HUDEP-2 (cell line): ENCODE measurements around the gene TRPC4AP.
A peak's percentile ranks its signal among the peaks of the same experiment; 100 is the strongest.

Experiments used
- DNase-seq, 76 experiments: peaks; one replicate each; lab custom pipeline; 2025; ENCODE audit not compliant: unreplicated experiment in 76 of 76; lab: John Stamatoyannopoulos, UW

Gene TRPC4AP

DNA sequence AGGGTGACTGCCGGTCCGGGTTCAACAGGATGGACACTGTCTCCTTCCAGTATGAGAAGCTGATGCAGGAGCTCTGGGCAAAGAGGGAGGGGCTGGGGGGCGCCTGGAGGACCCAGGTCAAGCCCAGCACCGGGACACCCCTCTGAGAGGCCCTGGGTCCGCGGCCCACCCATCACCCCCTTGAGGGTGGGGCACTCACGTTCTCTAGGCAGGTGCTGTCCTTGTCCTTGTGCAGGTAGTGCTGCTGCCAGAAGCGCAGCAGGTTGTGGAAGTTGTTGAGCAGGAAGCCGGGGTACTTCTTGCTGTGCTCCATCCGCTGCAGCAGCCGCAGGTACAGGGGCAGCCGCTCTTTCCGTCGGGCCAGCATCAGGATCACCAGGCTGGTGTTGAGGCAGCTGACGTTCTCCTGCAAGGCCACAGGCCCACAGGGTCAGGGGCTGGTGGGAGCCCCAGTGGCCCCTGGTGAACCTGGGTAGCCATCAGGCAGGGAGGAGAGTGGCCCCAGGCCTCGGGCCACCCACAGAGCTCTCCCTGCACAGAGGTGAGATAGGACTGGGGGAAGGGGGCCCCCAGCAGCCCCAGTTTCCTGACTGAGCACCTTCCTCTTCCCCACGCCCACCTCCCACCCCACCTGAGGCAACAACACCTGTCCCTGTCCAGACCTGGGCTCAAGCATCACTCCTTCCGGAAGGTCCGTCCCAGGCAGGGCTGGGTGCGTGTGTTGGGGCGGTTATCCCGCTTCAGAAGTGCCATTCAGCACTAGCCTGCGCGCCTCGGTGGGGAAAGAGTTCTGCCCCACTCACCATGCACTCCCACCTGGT lies 89.2 kb downstream of the TRPC4AP start:
- no peak for DNase-seq

DNA sequence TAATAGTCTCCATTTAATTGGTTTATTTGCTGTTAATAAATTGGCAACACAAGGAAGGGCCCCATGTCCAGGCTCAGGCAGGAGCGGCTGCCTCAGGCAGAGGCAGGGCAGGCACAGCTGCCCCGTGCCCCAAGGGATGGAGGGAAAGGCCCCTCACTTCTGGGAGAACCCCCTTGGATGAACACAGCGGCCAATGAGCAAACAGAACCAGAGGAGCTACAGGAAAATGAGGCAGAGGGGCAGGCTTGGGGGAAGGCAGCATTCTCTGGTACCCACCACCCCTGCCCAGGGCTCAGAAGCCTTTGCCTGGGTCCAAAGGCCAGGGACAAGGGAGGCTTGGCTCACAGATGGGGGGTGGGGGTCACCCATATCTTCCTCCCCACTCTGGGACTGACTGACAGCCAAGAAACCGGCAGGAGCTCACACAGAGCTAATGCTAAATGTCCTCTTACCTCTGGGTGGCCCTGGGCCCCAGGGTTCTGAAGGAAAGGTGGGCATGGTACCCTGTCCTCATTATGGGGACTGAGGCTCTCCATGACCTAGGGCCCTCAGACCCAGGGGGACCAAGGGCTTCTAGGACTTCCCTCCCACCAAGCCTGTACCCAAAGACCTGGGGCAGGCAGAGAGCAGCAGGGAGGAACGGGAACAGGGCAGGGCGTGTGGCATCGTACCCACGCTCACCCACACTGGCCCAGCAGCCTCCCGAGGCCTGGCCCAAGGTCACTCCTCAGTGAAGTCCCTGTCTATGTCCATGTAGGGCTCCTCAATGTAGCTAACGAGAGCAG lies 90.0 kb downstream of the TRPC4AP start:
- DNase-seq, result no peak

DNA sequence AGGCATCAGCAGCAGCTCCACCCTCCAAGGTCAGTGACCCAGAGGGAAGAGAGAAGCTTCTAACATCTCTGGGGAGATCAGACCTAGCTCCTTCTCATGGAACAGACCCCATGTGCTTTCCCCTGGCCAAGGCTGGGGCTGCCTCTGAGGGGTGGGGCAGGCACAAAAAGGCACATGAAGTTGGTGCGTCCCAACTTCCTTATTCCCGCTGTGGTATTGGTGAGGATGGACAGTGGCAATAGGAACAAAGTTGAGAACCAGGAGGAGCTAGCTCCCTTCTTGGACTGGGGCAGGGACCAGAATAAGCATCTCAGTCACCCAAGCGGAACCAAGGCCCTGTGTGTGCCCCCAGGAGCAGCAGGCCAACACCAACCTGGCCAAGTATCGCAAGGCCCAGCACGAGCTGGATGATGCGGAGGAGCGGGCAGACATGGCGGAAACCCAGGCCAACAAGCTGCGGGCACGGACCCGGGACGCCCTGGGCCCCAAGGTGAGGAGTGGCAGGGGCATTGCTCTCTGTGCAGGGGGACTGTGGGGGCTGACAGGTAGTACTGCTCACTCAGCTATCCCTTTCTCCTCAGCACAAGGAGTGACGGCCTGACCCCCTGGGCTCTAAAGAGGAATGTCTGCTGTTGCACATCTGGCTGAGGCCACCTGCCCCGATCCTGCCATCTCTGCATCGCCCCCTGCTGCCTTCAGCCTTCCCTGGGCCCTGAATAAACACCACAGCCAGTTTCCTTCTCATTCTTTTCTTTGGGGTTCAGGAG lies 90.8 kb downstream of the TRPC4AP start:
- peak in 6 of 76 experiments; percentile 3 to 21 (median 13) for DNase-seq

DNA sequence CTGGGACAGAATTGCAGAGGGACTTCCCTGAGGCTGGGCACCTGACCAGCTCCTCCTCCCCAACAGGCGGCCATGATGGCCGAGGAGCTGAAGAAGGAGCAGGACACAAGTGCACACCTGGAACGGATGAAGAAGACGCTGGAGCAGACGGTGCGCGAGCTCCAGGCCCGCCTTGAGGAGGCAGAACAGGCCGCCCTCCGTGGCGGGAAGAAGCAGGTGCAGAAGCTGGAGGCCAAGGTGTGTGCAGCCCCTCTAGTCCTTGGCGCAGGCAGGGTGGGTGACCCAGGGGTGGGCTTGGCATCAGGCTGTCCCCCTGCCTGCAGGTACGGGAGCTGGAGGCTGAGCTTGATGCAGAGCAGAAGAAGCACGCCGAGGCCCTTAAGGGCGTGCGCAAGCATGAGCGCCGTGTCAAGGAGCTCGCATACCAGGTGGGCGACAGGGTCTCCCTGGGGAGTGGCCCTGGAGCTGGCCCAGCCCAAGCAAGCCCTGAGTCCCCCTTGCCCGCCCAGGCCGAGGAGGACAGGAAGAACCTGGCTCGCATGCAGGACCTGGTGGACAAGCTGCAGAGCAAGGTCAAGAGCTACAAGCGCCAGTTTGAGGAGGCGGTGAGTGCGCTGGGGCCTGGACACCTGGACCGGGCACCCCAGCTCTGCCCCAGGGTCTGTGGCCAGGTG lies 91.5 kb downstream of the TRPC4AP start:
- no peak for DNase-seq

DNA sequence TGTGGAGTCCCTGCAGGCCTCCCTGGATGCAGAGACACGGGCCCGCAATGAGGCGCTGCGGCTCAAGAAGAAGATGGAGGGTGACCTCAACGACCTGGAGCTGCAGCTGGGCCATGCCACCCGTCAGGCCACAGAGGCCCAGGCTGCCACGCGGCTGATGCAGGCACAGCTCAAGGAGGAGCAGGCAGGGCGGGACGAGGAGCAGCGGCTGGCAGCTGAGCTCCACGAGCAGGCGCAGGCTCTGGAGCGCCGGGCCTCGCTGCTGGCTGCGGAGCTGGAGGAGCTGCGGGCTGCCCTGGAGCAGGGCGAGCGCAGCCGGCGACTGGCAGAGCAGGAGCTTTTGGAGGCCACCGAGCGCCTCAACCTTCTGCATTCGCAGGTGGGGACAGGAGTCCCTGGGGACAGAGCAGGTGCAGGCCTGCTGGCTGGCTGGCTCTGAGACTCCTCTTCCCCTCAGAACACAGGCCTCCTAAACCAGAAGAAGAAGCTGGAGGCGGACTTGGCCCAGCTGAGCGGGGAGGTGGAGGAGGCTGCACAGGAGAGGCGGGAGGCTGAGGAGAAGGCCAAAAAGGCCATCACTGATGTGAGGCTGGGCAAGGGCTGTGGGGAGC lies 92.2 kb downstream of the TRPC4AP start:
- no peak for DNase-seq

DNA sequence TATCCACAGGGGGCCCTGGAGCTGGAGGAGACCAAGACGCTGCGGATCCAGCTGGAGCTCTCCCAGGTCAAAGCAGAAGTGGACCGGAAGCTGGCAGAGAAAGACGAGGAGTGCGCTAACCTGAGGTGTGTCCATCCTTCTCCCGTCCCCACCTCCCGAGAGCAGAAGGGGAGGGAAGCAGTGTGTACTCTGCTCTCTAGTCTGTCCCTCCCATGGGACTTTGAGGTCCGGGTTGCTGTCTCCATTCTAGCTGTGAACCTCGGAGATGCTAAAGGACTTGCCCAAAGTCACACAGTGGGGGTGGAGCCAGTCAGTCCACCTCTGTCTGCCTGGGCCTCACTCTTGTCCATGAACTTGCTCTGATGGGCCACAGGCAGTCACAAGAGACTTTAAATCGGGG lies 92.8 kb downstream of the TRPC4AP start:
- DNase-seq, result no peak

DNA sequence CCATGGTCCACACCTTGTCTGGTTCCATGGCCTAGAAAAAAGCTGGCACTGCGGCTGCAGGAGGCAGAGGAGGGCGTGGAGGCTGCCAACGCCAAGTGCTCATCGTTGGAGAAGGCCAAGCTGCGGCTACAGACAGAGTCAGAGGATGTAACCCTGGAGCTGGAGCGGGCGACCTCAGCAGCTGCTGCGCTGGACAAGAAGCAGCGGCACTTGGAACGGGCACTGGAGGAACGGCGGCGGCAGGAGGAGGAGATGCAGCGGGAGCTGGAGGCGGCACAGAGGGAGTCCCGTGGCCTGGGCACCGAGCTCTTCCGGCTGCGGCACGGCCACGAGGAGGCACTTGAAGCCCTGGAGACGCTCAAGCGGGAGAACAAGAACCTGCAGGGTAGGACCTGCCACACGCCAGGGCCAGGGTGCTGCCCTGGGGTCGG lies 93.6 kb downstream of the TRPC4AP start:
- no peak for DNase-seq

DNA sequence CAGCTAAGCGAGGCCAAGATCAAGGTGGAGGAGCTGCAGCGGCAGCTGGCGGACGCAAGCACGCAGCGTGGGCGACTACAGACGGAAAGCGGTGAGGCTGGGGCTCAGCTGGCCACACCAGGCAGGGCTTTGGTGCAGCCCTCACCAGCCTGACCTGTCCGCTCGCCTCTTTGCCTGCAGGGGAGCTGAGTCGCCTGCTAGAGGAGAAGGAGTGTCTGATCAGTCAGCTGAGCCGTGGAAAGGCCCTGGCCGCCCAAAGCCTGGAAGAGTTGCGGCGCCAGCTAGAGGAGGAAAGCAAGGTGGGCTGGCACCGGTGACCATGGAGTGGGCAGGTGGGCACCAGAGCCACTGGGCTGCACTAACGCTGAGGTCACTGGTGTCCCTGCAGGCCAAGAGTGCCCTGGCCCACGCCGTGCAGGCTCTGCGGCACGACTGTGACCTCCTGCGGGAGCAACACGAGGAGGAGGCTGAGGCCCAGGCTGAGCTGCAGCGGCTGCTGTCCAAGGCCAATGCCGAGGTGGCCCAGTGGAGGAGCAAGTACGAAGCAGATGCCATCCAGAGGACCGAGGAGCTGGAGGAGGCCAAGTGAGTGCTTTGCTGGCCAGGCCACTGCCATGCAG lies 94.2 kb downstream of the TRPC4AP start:
- DNase-seq, result no peak

DNA sequence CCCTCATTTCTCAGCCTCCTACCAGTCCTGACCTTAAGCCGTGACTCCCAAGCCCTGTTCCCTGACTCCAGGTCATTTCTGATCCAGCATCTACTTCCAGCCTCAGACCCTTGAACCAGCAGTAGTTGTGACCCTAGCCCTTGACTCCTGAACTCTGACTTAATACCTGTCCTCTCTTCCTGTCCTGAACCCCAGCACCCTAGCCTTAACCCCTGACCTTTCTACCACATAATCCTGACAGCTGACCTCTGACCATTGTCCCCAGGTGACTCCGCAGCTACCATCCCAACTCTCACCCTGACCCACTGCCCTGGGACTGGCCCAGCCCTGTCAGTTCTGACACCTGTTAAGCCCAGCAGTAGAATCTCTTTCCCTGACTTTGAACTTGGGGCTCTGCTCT lies 94.8 kb downstream of the TRPC4AP start:
- no peak for DNase-seq

DNA sequence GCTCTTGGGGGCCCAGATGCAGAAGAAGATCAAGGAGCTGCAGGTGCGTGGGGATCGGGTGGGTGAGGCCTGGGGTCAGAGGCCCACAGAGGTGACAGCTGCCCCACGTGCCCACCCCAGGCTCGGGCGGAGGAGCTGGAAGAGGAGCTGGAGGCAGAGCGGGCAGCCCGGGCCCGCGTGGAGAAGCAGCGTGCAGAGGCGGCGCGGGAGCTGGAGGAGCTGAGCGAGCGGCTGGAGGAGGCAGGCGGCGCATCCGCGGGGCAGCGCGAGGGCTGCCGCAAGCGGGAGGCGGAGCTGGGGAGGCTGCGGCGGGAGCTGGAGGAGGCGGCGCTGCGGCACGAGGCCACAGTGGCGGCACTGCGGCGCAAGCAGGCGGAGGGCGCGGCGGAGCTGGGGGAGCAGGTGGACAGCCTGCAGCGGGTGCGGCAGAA lies 95.5 kb downstream of the TRPC4AP start:
- DNase-seq, result no peak

DNA sequence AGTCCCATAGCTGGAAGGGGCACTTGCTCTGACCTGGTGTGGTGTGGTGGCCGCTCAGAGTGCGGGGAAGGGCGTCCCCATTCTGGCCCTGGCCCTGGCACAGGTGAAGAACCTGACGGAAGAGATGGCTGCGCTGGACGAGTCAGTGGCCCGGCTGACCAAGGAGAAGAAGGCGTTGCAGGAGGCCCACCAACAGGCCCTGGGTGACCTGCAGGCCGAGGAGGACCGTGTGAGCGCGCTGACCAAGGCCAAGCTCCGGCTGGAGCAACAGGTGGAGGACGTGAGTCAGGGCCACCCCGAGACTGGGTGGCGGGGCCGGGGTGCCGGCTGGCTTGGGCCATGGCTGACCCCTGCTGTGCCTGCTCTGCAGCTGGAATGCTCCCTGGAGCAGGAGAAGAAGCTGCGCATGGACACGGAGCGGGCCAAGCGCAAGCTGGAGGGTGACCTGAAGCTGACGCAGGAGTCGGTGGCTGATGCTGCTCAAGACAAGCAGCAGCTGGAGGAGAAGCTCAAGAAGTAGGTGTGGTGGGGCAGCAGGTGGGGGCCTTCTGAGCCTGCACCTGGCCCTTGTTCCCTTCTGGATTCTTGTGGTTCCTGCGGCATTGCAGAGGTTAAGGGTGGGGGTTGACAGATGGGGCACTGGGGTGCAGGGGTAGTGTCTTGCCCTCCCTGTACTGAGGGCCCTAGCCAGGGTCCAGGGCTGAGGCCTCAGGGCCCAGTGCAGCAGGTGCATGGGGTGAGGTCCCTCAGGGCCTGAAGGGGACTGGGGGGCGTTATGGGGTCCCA lies 96.2 kb downstream of the TRPC4AP start:
- no peak for DNase-seq

DNA sequence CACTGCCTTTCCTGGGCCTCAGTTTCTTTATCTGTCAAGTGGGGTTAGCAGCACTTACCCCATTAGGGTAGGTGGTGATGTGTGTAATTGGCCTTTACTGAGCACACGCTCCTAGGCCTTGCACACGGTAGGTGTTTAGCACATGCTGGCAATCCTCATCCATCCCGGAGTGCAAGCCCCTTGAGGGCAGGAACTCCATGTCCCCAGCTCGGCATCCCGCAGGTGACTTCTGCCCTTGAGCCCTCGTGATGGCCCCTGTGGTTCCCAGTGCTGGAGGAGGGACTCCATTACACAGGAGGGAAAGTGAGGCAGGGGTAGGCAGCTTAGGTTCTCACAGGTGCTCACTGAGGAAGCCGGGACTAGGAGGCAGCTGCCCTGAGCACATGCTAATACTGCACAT lies 96.9 kb downstream of the TRPC4AP start:
- no peak for DNase-seq

DNA sequence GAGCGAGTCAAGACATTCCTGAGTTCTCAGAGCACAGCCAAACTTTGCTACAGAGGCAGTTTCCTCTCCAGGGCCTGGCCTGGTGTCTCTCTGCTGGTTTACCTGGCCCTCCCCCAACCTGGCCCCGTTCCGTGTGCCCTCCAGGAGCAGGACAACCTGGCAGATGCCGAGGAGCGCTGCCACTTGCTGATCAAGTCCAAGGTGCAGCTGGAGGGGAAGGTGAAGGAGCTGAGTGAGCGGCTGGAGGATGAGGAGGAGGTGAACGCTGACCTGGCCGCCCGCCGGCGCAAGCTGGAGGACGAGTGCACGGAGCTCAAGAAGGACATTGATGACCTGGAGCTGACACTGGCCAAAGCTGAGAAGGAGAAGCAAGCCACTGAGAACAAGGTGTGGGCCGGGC lies 97.4 kb downstream of the TRPC4AP start:
- DNase-seq, result no peak

DNA sequence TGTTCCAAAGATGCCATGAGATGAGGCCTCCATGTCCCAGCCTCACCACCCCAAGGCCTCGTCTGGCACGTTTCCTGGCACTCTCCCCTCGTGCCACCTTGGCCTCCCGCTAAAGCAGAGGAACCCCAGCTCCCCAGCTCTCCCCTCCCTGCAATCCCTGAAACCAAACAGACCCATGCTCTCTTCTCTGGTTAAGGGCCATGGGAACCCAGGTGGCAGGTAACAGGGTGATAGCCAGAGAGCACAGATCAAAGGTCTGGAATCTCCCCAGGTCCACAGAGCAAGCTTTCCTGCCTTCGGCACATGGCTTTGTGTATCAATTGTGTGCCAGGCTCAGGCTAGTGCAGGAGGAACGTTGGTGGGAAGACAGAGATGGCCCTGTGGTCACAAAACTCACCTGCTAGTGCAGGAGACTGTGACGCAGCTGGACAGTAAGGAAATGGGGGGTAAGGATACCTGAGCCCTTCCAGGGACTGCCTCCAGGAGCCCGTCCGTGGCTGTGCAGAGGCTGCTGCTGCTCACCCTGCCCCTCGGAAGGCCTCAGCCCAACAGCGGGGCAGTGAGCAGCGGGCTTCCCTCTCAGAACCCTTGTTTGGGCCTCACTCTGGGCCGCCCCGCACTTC lies 98.0 kb downstream of the TRPC4AP start:
- no peak for DNase-seq

DNA sequence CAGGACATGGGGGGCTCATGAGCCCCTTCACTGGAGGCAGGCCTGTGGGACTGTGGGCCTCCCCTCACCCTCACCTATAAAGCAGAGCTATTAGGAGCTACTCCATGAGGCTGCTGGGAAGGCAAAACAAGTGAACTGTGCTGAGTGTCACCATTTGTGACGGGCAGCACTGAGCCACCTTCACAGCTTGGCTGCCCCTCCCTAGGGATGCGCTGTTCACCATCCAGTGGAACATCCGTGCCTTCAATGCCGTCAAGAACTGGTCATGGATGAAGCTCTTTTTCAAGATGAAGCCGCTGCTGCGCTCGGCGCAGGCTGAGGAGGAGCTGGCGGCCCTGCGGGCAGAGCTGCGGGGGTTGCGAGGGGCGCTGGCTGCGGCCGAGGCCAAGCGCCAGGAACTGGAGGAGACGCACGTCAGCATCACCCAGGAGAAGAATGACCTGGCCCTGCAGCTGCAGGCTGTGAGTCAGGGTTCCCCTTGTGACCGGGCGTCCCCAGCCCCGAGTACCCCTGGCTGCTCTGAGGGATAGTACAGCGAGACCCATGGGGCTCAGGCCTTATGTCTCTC lies 98.6 kb downstream of the TRPC4AP start:
- no peak for DNase-seq

DNA sequence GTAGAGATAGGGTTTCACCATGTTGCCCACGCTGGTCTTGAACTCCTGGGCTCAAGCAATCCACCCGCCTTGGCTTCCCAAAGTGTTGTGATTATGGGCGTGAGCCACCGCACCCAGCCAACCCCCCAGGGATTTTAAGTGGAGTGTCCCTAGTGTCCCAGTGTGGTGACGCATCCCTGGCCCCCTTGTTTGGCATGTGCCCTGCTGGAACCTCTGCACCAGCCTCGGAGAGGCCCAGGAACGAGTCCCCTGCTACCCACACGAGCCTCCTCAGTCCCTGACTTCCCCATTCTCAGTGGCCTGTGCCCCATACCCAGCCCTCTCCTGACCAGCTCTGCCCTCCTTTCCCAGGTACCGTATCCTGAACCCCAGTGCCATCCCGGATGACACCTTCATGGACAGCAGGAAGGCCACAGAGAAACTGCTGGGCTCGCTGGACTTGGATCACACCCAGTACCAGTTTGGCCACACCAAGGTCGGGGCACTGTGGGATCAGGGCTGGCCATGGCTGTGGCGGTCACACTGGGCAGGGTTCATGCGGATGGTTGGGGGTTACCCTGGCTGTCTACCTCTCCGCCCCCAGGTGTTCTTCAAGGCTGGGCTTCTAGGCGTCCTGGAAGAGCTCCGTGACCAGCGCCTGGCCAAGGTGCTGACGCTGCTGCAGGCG lies 99.7 kb downstream of the TRPC4AP start:
- DNase-seq, result no peak

DNA sequence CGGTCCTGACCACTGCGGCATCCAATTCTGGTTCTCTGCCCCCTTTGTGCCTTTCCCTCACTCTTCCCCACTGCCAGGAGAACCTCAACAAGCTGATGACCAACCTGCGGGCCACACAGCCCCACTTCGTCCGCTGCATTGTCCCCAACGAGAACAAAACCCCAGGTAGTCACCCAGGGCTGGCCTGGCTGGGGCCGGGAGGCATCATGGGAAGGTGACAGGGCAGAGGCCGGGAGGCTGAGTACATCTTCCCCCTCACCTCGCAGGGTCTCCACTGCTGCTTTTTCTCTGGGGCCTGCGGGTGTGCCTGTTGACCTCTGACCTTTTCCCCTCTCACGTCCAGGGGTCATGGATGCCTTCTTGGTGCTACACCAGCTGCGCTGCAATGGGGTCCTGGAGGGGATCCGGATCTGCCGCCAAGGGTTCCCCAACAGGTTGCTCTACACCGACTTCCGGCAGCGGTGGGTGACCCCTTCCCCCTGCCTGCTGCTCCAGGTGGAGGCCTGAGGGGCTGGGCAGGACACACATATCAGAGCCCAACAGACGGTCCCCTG lies 101.9 kb downstream of the TRPC4AP start:
- DNase-seq, result no peak
